Neuron (in vitro differentiated cells): ENCODE data around the gene PCMT1.

Experiments
- H2AFZ ChIP-seq: one replicate; pipeline ENCODE4 v1.6.1; 2013; ENCODE audit warnings: low read depth, mild to moderate bottlenecking, inconsistent platforms, low read length, moderate library complexity
- H3K27me3 ChIP-seq: one replicate; pipeline ENCODE4 v1.6.1; 2013; ENCODE audit warnings: low read length; ENCODE audit not compliant: insufficient read depth
- H3K36me3 ChIP-seq: one replicate; pipeline ENCODE4 v1.6.1; 2013; ENCODE audit warnings: low read length; ENCODE audit not compliant: insufficient read depth
- H3K4me1 ChIP-seq: one replicate; pipeline ENCODE4 v1.6.1; 2013; ENCODE audit warnings: low read length; ENCODE audit not compliant: insufficient read depth
- H3K4me3 ChIP-seq: 2 replicates; pipeline ENCODE4 v1.5.1; 2013; ENCODE audit warnings: mild to moderate bottlenecking, low read length, moderate library complexity
- H3K9me3 ChIP-seq: one replicate; pipeline ENCODE4 v1.6.1; 2013; ENCODE audit warnings: low read length

Gene PCMT1

GRCh38 chr6:149854532-149854931 is 105.0 kb downstream of the PCMT1 start:
- Histone ChIP-seq H3K4me3 (no peak overlapping the region), H3K36me3 (peaks cover 14% of the 10 kb centered on the region), H3K9me3 (no peaks in the 10 kb centered on the region), H2AFZ (no peak overlapping the region), H3K27me3 (no peaks in the 10 kb centered on the region), H3K4me1 (peaks cover 16% of the 10 kb centered on the region)

GRCh38 chr6:149855040-149855654 is 105.6 kb downstream of the PCMT1 start:
- H3K4me1 ChIP-seq: peaks cover 20% of the 10 kb centered on the region
- H2AFZ ChIP-seq: no peak overlapping the region
- no peaks in the 10 kb centered on the region for H3K27me3 ChIP-seq
- peaks cover 14% of the 10 kb centered on the region for H3K36me3 ChIP-seq
- H3K9me3 ChIP-seq: no peaks in the 10 kb centered on the region
- H3K4me3 ChIP-seq: no peak overlapping the region

GRCh38 chr6:149855741-149856140 is 106.2 kb downstream of the PCMT1 start:
- Histone ChIP-seq H3K9me3 (no peaks in the 10 kb centered on the region), H3K4me1 (peaks cover 25% of the 10 kb centered on the region), H3K4me3 (no peak overlapping the region), H3K36me3 (peaks cover 14% of the 10 kb centered on the region), H2AFZ (no peak overlapping the region), H3K27me3 (no peaks in the 10 kb centered on the region)

GRCh38 chr6:149856256-149856994 is 106.9 kb downstream of the PCMT1 start:
- no peak overlapping the region for H2AFZ ChIP-seq
- no peaks in the 10 kb centered on the region for H3K27me3 ChIP-seq
- H3K4me1 ChIP-seq: peaks cover 25% of the 10 kb centered on the region
- H3K4me3 ChIP-seq: no peak overlapping the region
- peaks cover 8% of the 10 kb centered on the region for H3K36me3 ChIP-seq
- H3K9me3 ChIP-seq: no peaks in the 10 kb centered on the region

- H3K4me3 ChIP-seq: no peak overlapping the region
- H3K9me3 ChIP-seq: no peaks in the 10 kb centered on the region
- H3K27me3 ChIP-seq: no peaks in the 10 kb centered on the region
- H3K36me3 ChIP-seq: peaks cover 3% of the 10 kb centered on the region
- H2AFZ ChIP-seq: no peak overlapping the region
- H3K4me1 ChIP-seq: peaks cover 34% of the 10 kb centered on the region
Measured at GRCh38 chr6:149857541-149857940, 108.0 kb downstream of the PCMT1 start.

GRCh38 chr6:149859368-149859767 is 109.8 kb downstream of the PCMT1 start:
- Histone ChIP-seq H3K36me3 (no peaks in the 10 kb centered on the region), H3K4me1 (peaks cover 38% of the 10 kb centered on the region), H3K27me3 (no peaks in the 10 kb centered on the region), H3K4me3 (no peak overlapping the region), H3K9me3 (no peaks in the 10 kb centered on the region), H2AFZ (no peak overlapping the region)

GRCh38 chr6:149859938-149860337 is 110.4 kb downstream of the PCMT1 start:
- Histone ChIP-seq H3K36me3 (no peaks in the 10 kb centered on the region), H3K4me1 (peaks cover 33% of the 10 kb centered on the region), H3K9me3 (no peaks in the 10 kb centered on the region), H3K4me3 (no peak overlapping the region), H3K27me3 (no peaks in the 10 kb centered on the region), H2AFZ (no peak overlapping the region)

- Histone ChIP-seq H2AFZ (no peak overlapping the region), H3K4me3 (no peak overlapping the region), H3K36me3 (no peaks in the 10 kb centered on the region), H3K9me3 (no peaks in the 10 kb centered on the region), H3K4me1 (peaks cover 28% of the 10 kb centered on the region), H3K27me3 (no peaks in the 10 kb centered on the region)
Measured at GRCh38 chr6:149860513-149860833, 110.9 kb downstream of the PCMT1 start.
